ENCODE measurements around the gene ITPRID1.
A peak's percentile ranks its signal among the peaks of the same experiment; 100 is the strongest.

Gene ITPRID1

DNA sequence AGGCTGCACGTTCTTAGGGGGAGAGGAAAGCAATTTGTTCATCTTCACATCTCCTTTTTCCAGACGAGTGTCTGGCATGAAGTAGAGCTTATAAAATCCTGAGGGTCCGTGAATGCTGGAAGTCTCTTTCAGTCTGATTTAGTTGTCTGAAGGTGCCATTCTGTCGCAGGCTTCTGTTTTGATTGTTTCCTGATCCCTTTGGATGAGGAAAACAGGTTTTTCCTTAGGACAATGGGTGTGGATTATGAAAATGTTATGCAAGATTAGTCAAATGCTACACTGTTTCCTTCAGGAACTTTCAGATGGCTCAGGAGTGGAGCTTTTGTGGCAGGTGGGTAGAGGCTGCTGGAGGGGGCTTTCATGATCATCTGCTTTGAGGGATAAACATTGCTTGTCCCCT is at the start of gene ITPRID1:
Gene ITPRID1, plus strand, starts transcription at position 301 of the 400 bp plus-strand sequence. CDS start 38,935 bp downstream, outside the sequence.
- DNase-seq = no peak

DNA sequence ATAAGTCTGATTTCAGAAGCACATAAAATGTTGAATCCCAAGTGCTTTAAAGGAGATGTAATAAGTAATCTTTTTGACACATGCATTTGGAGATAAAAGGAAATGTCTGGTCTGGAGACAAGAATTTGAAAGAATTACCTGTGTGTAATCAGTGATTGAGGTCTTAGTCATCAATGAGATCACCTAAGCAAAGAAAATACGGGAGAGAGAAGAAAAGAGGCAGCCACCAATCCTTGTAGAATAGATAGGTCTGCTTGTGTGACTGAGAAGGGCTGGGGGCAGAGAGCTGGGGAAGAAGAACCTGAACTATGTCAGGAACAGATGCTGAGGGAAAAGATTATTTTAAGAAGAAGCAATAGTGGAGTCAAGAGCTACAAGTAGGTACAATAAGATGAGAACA is 49.3 kb upstream of the ITPRID1 start:
- DNase-seq = no peak

DNA sequence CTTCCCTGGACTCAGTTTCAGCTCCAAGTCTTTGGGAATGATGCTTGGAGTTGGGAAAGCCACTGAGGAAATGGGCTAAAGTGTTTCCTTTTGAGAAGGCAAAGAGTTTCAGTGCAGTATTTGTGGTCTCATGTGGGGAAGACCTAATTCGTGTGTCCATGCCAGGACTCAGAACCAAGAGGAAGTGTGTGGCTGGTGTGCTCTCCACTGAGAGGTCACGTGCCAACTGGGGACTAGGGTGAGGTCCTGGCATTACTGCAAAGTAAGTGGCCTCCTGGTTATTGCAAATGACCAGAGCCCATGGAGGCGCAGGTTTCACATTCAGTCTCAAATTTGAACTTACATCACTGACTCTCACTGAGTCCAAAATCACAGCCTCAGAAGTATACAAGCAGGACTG is 48.6 kb upstream of the ITPRID1 start:
- no peak for DNase-seq

DNA sequence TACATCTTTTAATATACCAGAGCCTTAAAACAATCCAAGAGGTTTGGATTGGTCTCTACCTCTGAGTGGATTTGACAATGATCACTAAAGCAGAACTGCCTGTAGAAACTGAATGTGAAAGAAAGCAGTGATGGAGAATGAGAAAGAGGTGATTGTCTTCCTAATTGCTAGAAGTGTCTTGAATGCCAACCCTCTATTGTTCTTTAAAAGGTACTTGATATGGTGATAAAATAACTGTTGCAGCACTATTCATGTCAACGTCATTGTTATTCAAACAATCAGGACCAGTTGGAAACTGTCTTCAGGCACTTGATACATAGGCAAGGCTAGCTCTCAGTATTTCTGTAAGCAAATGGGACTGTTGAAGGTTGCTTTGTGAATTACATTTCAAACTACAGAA is 47.9 kb upstream of the ITPRID1 start:
- DNase-seq = no peak

DNA sequence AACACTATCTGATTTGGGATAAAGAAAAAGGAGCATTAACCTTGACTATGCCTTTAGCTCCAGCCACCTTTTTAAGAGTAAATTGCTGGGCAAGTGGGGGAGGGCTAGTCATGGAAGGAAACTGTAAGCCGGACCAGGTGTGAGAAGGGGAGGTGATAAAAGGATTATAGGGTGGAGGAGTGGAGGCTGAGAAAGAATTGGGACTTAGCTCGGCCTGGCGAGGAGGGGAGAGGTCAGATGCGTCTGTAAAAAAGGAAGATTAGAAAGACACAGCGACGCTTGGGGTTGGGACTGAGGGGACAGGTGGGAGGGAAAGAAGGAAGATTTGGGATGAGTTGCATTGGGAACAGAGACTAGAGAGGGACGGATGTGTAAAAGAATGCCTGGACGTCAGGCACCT is 43.0 kb upstream of the ITPRID1 start:
- peak; percentile 67 for DNase-seq

DNA sequence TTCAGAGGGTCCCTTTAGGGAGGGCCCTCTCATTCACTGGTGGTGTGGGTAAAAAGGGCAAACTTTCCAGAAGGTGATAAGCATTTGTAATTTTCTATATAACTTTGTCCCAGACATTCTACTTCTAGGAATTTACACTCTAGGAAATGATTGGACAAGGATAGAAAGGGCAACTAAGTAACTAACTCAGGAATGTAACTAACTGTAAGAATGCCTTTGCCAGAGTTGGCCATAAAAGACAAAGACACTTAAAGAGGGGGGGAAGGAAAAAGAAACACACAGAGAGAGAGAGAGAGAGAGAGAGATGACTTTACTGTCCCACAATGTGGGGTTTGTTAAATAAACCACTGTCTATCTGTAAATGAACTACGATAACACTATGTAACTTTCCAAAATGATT is 38.5 kb upstream of the ITPRID1 start:
- no peak for DNase-seq

DNA sequence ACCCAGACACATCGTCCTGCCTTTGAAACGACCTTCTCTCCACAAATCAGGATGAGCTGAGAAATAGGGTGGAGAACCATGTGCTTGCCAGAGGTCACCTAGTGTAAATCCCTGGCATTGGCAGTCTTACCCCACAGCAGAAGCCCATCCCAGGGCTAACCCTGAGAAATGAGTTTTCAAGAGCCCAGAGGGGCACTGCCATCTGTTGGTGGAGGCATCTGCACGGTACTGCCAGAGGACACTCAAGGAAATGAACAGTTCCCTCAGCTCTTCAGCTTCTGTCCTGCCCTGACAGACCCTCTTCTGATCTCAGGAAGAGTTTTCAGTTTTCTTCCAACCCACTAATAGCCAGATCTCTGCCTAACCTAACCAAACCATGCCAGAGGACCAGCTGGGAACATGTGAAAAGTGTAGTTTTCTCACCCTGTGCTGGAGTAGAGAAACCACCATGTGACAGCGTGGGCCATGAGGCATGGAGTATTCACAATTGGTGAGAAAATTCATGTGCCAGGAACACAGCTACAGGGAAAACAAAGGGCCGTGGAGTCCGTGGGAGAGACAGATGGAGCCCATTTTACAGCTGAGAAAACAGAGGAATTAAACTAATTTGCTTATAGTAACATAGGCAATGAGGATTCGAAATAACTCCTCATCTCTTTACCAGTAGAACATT is 37.7 kb upstream of the ITPRID1 start:
- no peak for DNase-seq

DNA sequence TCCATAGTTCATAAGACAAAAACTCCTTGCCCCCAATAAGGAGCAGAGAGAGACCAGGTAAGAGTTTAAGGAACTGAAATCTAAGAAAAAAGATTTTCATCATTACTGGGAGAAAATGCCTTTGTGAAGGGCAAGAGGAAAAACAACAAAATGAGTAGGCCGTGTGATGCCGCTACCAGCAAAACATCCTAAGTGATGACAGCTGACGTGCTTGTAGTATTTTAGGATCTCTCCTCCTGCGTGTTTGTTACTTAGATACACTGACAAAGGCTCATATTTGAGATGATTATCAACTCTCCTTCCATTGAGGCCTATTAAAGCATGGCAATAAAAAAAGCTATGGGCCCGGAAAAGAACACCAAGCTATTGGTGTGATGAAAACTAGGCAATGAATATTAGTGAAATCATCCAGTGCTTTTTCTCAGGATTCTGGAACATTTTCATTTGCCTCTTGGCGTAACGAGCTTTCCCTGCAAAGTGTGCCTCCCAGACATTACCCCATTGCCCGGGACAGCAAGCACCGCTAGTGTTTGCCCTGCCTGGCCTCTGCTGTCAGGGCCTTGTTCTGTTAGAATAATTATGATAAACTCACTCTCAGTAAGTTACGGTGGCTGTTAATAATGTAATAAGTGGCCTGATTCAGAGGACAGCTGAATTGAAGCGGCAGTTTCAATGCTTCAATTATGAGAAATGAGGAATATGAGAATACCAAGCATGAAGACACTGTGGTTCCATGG is 36.8 kb upstream of the ITPRID1 start:
- no peak for DNase-seq

DNA sequence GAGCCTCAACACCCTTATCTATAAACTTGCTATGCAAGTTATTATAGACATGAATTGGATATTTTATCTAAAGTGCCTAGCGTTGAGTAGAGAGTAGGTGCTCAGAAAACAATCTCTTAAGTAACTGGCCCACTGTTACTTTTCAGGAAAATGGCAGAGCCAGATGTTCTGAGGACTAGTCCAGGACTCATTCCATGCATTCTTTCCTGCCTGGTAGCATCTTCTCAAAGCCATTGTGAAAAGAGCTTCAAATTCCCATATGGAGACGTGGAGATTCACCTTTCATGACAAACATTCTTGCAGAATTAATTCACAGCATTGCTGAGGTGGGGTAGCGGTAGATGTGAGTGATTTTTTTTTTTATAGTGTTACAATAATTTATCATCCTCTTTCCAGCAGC is 35.9 kb upstream of the ITPRID1 start:
- no peak for DNase-seq

DNA sequence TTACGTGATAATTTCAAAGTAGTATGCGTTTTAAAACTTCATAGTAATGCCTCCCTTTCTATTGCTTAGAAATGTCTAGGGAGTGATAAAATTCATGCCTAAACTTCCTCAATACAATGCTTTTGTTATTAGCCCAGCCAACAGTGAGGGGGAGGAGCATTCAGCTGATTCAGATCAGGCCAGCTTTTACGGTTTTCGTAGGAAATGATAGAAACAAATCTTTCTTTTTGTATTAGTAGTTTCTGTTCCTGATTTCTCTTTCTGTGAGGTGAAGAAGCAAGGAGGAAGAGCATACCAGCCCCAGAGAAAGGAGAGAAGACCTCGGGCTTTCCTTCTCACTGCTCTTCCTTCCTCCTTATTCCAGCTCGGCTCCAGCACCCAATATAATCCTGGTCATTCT is 35.2 kb upstream of the ITPRID1 start:
- no peak for DNase-seq

DNA sequence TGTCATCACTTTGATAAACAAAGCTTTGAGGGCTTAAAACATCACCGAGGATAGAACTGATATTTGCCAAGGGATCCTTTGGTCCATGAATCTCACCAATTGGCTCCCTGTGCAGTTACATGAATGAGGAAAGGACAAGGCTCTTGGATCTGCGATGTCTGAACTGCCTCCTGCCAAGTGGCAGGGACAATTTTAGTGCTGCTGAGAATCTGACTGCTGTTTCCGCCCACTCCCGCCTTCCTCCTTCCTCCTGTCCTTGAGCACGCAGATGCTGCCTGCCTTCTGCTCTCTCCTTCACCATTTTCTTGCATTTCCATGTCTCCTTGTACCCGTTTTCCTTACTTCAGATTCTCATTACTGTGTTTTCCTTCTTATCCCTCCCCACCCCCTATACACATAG is 26.8 kb upstream of the ITPRID1 start:
- DNase-seq = no peak

DNA sequence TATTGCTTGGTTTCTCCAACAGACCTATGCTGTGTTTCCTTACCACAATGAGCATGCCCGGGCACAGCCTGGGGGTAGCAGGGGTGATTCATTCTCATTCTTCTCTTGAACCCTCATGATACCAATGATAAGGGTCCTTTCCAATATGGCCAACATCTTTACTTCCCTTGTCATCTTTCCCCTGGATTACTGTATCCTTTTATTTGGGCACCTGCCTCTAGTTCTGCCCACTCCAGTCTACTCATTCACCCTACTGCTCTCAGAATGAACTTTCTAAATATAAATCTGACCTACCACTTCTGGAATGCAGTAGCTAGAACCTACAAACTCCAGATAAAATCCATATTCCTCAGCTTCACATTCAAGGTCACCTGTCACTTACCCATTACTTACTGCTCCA is 26.4 kb upstream of the ITPRID1 start:
- no peak for DNase-seq

DNA sequence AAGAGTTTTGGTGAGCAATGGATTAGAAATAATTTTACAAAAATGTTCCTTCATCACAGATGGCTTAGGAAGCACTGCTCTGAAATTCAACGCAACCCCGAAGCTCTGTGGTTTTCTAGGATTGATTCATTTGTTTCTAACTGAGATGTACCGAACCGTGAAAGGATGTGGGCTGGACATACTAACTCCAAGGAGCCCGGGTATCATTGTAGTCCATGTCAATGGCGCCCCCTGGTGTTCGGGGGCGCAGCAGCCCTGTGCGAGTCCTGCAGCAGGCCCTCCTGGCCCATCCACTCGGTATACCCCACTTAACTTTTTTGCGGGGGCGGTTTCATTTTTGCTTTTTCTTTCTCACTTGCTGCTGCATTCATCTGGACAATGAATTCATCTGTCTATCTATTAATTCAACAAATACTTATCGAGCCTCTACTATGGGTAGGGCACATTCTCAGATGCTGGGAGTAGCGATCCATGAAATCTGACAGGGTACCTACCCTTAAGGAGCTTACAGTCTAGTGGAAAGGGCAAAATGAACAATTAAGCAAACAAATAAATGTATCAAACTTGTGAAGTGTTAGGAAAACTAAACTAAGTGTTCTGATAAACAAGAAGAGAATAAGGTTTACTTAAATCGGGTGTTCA is 25.2 kb upstream of the ITPRID1 start:
- peak; percentile 82 for DNase-seq

DNA sequence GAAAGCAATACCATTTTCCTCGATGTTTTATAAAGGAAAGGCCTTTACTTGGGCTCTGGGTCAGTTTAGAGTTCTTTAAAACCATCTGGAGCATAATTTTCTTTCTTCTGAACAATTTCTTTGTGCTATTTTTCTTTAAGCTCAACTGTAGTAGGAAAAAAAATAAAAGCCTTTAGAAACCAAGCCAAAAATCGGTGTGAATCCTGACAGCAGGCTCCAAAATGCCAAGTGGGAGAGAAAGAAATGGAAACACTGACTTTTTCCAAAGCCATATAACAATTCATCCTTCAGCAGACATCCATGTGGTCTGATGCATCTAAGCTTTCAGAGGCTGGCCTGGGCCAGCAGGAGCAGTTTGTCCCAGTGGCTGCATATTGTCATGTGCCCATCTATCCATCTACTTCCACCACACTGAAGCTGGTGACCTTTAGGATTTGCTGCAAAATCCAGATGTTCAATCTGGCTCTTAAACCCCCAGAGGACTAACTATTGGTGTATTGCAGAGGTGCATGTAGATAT is 23.0 kb upstream of the ITPRID1 start:
- no peak for DNase-seq

DNA sequence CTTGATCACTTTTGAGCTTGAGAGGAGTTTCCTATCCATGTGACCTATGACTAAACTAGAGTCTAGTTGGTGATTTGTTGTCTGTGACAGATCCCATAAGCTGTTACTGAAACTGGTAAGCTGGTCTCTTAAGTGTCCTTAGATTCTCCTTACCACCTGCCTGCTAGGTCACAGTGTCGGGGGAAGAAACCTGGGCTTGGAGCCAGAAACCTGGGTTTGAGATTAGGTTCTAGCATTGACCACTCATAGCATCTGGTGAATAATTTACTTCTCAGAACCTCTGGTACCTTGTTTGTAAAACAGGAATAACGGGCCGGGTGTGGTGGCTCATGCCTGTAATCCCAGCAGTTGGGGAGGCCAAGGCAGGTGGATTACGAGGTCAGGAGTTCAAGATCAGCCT is 21.8 kb upstream of the ITPRID1 start:
- peak; percentile 81 for DNase-seq

DNA sequence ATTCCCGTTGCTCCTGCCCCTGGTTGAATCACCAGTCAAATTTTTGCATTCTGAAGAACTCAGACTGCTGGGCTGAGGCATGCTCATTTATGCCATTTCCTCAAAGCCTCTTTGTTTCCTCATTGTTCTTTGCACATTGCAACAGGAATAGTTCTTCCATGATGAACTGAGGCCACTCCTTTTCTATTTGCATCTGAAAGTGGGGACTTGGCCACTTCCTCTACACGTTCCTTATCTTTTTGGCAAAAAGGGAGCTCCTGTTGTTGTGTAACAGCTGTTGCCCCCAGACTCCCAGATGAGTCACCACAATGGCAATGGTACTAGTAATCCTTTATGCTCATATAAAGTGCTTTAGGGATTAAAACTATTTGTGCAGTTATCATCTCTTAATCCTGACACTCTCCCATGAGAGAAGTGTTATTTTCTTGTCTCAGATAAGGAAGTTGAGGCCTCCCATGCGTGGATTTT is 20.1 kb upstream of the ITPRID1 start:
- DNase-seq = peak; percentile 78

DNA sequence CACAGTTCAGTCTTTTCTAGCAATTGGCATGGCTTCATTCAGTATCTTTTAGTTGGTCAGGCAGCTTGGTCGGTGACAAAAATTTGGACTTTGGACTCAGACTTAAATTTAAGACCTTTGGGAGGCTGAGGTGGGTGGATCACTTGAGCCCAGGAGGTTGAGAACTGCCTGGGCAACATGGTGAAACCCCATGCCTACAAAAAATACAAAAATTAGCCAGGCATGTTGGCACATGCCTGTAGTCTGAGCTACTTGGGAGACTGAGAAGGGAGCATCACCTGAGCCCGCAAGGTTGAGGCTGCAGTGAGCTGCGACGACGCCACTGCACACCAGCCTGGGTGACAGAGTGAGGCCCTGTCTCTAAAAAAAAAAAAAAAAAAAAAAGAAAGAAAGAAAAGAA is 19.5 kb upstream of the ITPRID1 start:
- DNase-seq = no peak

DNA sequence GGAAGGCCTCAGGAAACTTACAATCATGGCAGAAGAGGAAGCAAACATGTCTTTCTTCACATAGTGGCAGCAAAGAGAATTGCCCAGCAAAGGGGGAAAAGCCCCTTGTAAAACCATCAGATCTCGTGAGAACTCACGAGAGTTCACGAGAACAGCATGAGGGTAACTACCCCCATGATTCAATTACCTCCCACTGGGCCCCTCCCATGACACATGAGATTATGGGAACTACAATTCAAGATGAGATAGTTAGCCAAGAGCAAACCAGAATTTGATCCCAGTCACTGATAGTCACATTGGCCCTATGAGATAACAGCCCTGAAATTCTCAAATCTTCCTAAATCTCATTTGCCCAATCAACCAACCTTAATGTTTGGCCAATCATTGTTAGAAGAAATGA is 18.2 kb upstream of the ITPRID1 start:
- DNase-seq = no peak

DNA sequence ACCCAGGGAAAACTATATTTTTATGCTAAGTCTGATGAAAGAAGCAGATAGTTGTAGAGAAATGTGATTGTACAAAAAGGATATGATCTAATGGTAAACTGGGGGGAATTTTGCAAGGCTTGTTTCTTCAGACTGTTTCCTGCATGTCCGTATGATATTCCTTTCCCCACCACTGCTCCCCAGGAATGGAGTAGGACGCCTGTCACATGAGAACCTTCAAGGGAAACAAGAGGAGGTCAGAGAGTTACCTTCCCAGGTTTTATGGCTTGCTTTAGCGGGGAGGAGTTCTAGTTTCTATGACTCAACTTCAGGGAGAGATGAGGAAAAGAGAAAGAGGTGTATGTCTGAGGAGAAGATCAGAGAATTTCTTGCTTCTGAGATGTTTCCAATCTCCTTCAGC is 16.4 kb upstream of the ITPRID1 start:
- DNase-seq = no peak

DNA sequence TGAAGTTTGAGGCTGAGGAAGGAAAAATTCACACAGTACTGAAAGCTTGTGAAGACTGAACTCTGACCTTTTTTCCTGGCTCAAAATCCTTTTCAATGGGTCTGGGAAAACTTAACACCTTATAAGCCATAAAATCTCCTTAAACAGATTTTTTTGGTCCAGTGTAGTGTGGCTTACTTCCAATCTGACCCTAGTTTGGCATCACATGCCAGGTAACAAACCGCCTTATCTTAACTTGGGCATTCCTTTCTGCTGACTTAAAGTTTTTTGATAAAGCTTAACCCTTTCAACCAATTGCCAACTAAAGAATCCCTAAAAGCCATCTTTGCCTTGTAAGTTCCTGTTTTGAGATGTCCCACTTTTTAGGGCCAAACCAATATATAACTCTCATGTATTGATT is 13.2 kb upstream of the ITPRID1 start:
- DNase-seq = no peak

DNA sequence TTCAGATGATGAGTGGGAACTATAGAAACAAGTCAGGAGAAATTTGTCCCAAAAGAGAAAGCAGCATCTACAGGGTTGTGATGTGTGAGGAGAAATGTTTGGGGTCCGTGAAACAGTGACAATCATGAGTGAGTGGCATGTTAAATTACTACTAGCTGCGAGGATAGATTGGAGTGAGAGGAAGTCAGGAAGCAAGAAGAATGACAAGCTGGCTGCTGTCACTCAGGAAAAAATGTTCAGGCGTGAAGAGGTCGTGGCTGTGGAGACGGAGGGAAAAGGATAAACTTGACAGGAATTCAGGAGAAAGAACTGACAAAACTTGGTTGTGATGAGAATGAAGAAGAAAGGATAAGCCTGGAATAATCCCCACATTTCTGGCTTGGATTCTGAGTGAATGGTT is 5.1 kb upstream of the ITPRID1 start:
- DNase-seq = no peak

DNA sequence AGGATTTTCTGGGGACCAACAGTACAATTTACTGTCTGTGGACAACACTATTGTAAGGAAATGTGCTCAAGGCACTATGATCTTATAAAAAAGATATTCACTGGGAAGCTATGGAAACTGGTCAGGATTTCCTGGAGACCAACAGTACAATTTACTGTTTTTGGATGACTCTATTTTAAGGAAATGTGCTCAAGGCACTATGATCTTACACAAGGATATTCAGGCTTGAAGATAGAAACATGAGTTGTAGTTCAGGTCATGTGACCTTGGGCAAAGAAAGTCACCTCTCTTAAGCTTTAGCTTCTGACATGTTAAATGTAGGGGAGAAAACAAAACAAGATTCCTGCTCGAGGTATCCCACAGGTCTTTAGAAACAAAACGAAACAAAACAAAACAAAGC is 1.7 kb upstream of the ITPRID1 start:
- no peak for DNase-seq

DNA sequence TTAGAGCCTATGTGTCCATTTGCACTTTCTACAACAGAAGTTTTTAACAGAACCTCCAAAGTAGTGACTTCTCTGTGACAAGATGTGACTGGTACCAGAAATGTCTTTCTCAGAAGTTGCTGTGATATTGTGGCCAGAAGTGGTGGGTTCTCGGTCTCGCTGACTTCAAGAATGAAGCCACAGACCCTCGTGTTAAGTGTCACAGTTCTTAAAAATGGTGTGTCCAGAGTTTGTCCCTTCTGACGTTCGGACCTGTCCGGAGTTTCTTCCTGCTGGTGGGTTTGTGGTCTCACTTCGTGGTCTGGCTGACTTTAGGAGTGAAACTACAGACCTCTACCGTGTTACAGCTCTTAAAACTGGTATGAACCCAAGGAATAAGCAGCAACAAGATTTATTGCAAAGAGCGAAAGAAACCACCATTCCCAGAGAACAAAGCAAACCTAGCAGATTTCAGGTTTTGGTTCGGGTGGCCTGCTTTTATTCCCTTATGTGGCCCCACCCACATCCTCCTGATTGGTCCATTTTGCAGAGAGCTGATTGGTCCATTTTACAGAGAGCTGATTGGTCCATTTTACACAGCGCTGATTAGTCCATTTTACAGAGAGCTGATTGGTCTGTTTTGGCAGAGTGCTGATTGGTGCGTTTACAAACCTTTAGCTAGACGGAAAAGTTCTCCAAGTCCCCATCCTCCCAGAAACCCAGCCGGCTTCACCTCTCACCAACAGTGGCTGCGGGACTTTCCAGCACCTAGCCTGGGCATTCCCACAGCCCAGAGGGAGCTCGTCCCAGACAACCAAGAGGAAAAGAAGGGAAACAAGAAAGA is 3.0 kb downstream of the ITPRID1 start:
- no peak for DNase-seq
